Measurements from ENCODE around the gene SMARCAD1.

SMARCAD1 gene

GRCh38 chr4:94237271-94237670, 29.6 kb downstream of the SMARCAD1 start:
- H3K23ac ChIP-seq (ENCODE audit: low read length), result no peak overlapping the region
- H3K4ac ChIP-seq (ENCODE audit: low read depth, low read length), result no peak overlapping the region
- no peak overlapping the region for H2AFZ ChIP-seq (ENCODE audit: insufficient read depth, low read length, poor library complexity)
- no peak overlapping the region for H2BK5ac ChIP-seq (ENCODE audit: low read depth, low read length, poor library complexity)
- H3K9ac ChIP-seq (ENCODE audit: low read length), result no peak overlapping the region
- no peaks in the 10 kb centered on the region for H3K79me1 ChIP-seq (ENCODE audit: low read length)
- H4K8ac ChIP-seq (ENCODE audit: low read depth, low read length), result no peak overlapping the region
- no peak overlapping the region for H3K4me2 ChIP-seq (ENCODE audit: low read length)
- H3K36me3 ChIP-seq (ENCODE audit: control insufficient read depth in 1 of 2, insufficient read depth in 2 of 2, low read length in 2 of 2), result peaks cover 4 to 9% of the 10 kb centered on the region in 2 experiments
- H3K14ac ChIP-seq (ENCODE audit: low read length), result no peak overlapping the region
- H4K91ac ChIP-seq (ENCODE audit: low read depth, low read length), result no peak overlapping the region
- H3K4me1 ChIP-seq (ENCODE audit: control insufficient read depth in 1 of 2, insufficient read depth in 2 of 2, low read length in 2 of 2), result no peaks in the 10 kb centered on the region
- no peaks in the 10 kb centered on the region for H3K79me2 ChIP-seq (ENCODE audit: control insufficient read depth, insufficient read depth, low read length, poor library complexity)
- H3K27ac ChIP-seq (ENCODE audit: low read depth, low read length), result no peak overlapping the region
- no peak overlapping the region for H4K12ac ChIP-seq (ENCODE audit: low read depth, low read length)
- H3K9me3 ChIP-seq (ENCODE audit: insufficient read depth, low read depth, low read length), result no peaks in the 10 kb centered on the region
- H3K27me3 ChIP-seq (ENCODE audit: insufficient read depth, low read length), result no peaks in the 10 kb centered on the region
- H2AK5ac ChIP-seq (ENCODE audit: low read length), result no peak overlapping the region
- no CpG with 5 or more reads among the region's 4 CpGs for WGBS (ENCODE audit: extremely low coverage, insufficient coverage, insufficient read length)
- H2BK12ac ChIP-seq (ENCODE audit: low read length), result no peak overlapping the region
- H2BK120ac ChIP-seq (ENCODE audit: insufficient read depth, low read length, poor library complexity), result no peak overlapping the region
- no peak overlapping the region for H3K18ac ChIP-seq (ENCODE audit: low read length)
- H3K4me3 ChIP-seq (ENCODE audit: low read depth, low read length), result no peak overlapping the region
- no peak for DNase-seq

DNA sequence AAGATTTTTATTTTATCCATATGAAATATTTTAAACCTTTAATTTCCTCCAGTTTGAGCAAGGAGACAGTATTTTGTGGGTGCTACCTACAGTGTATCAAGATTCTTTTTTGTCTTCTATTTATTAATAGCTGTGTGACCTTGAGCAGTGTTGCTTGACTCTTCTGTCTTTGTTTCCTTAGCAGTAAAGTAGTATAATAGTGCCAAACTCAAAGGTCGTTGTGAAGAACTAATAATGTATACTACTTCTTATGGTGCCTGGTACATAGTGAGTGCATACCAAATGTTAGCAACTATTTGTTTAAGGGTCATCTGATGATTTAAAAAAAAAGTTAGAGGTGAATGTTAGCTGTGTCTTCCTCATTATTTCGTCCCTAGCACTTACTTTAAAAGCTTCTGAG, 30.5 kb downstream of the SMARCAD1 start:
- H3K23ac ChIP-seq (ENCODE audit: low read length), result no peak overlapping the region
- no peak overlapping the region for H3K4me2 ChIP-seq (ENCODE audit: low read length)
- H3K4me3 ChIP-seq (ENCODE audit: low read depth, low read length), result no peak overlapping the region
- no peak overlapping the region for H2BK12ac ChIP-seq (ENCODE audit: low read length)
- H4K91ac ChIP-seq (ENCODE audit: low read depth, low read length), result no peak overlapping the region
- H2BK5ac ChIP-seq (ENCODE audit: low read depth, low read length, poor library complexity), result no peak overlapping the region
- H3K27me3 ChIP-seq (ENCODE audit: insufficient read depth, low read length), result no peaks in the 10 kb centered on the region
- H3K4ac ChIP-seq (ENCODE audit: low read depth, low read length), result no peak overlapping the region
- no peak overlapping the region for H3K14ac ChIP-seq (ENCODE audit: low read length)
- no peaks in the 10 kb centered on the region for H3K9me3 ChIP-seq (ENCODE audit: insufficient read depth, low read depth, low read length)
- no peak overlapping the region for H4K8ac ChIP-seq (ENCODE audit: low read depth, low read length)
- H3K27ac ChIP-seq (ENCODE audit: low read depth, low read length), result no peak overlapping the region
- no peaks in the 10 kb centered on the region for H3K79me2 ChIP-seq (ENCODE audit: control insufficient read depth, insufficient read depth, low read length, poor library complexity)
- WGBS (ENCODE audit: extremely low coverage, insufficient coverage, insufficient read length), result no CpG with 5 or more reads among the region's 2 CpGs
- no peaks in the 10 kb centered on the region for H3K79me1 ChIP-seq (ENCODE audit: low read length)
- DNase-seq, result no peak
- H2AFZ ChIP-seq (ENCODE audit: insufficient read depth, low read length, poor library complexity), result no peak overlapping the region
- no peak overlapping the region for H3K18ac ChIP-seq (ENCODE audit: low read length)
- no peak overlapping the region for H2BK120ac ChIP-seq (ENCODE audit: insufficient read depth, low read length, poor library complexity)
- no peak overlapping the region for H4K12ac ChIP-seq (ENCODE audit: low read depth, low read length)
- no peaks in the 10 kb centered on the region for H3K4me1 ChIP-seq (ENCODE audit: control insufficient read depth in 1 of 2, insufficient read depth in 2 of 2, low read length in 2 of 2)
- no peak overlapping the region for H3K9ac ChIP-seq (ENCODE audit: low read length)
- H2AK5ac ChIP-seq (ENCODE audit: low read length), result no peak overlapping the region
- H3K36me3 ChIP-seq (ENCODE audit: control insufficient read depth in 1 of 2, insufficient read depth in 2 of 2, low read length in 2 of 2), result peaks cover 6 to 15% of the 10 kb centered on the region in 2 experiments

- no peak overlapping the region for H3K18ac ChIP-seq (ENCODE audit: low read length)
- no peak overlapping the region for H2AK5ac ChIP-seq (ENCODE audit: low read length)
- no peak overlapping the region for H3K27ac ChIP-seq (ENCODE audit: low read depth, low read length)
- H3K23ac ChIP-seq (ENCODE audit: low read length), result no peak overlapping the region
- H3K14ac ChIP-seq (ENCODE audit: low read length), result no peak overlapping the region
- no peak overlapping the region for H2BK5ac ChIP-seq (ENCODE audit: low read depth, low read length, poor library complexity)
- H2BK12ac ChIP-seq (ENCODE audit: low read length), result no peak overlapping the region
- peaks cover 6 to 15% of the 10 kb centered on the region in 2 experiments for H3K36me3 ChIP-seq (ENCODE audit: control insufficient read depth in 1 of 2, insufficient read depth in 2 of 2, low read length in 2 of 2)
- H3K4me2 ChIP-seq (ENCODE audit: low read length), result no peak overlapping the region
- no peak for DNase-seq
- no peak overlapping the region for H3K9ac ChIP-seq (ENCODE audit: low read length)
- no peak overlapping the region for H4K8ac ChIP-seq (ENCODE audit: low read depth, low read length)
- H4K91ac ChIP-seq (ENCODE audit: low read depth, low read length), result no peak overlapping the region
- no peak overlapping the region for H3K4ac ChIP-seq (ENCODE audit: low read depth, low read length)
- H2BK120ac ChIP-seq (ENCODE audit: insufficient read depth, low read length, poor library complexity), result no peak overlapping the region
- H3K27me3 ChIP-seq (ENCODE audit: insufficient read depth, low read length), result no peaks in the 10 kb centered on the region
- no peaks in the 10 kb centered on the region for H3K9me3 ChIP-seq (ENCODE audit: insufficient read depth, low read depth, low read length)
- no peak overlapping the region for H2AFZ ChIP-seq (ENCODE audit: insufficient read depth, low read length, poor library complexity)
- H3K4me3 ChIP-seq (ENCODE audit: low read depth, low read length), result no peak overlapping the region
- no peaks in the 10 kb centered on the region for H3K79me1 ChIP-seq (ENCODE audit: low read length)
- H4K12ac ChIP-seq (ENCODE audit: low read depth, low read length), result no peak overlapping the region
- no peaks in the 10 kb centered on the region for H3K79me2 ChIP-seq (ENCODE audit: control insufficient read depth, insufficient read depth, low read length, poor library complexity)
- H3K4me1 ChIP-seq (ENCODE audit: control insufficient read depth in 1 of 2, insufficient read depth in 2 of 2, low read length in 2 of 2), result no peaks in the 10 kb centered on the region
Measured at GRCh38 chr4:94240384-94240783, 32.7 kb downstream of the SMARCAD1 start.

GRCh38 chr4:94244087-94244828, 36.6 kb downstream of the SMARCAD1 start:
- Histone ChIP-seq H3K14ac (ENCODE audit: low read length) (no peak overlapping the region), H3K27ac (ENCODE audit: low read depth, low read length) (no peak overlapping the region), H3K9me3 (ENCODE audit: insufficient read depth, low read depth, low read length) (no peaks in the 10 kb centered on the region), H3K4ac (ENCODE audit: low read depth, low read length) (no peak overlapping the region), H2BK12ac (ENCODE audit: low read length) (no peak overlapping the region), H4K12ac (ENCODE audit: low read depth, low read length) (no peak overlapping the region), H3K18ac (ENCODE audit: low read length) (no peak overlapping the region), H3K27me3 (ENCODE audit: insufficient read depth, low read length) (no peaks in the 10 kb centered on the region), H3K9ac (ENCODE audit: low read length) (no peak overlapping the region), H3K4me1 (ENCODE audit: control insufficient read depth in 1 of 2, insufficient read depth in 2 of 2, low read length in 2 of 2) (no peaks in the 10 kb centered on the region), H4K91ac (ENCODE audit: low read depth, low read length) (no peak overlapping the region), H3K79me2 (ENCODE audit: control insufficient read depth, insufficient read depth, low read length, poor library complexity) (no peaks in the 10 kb centered on the region), H2BK120ac (ENCODE audit: insufficient read depth, low read length, poor library complexity) (no peak overlapping the region), H3K23ac (ENCODE audit: low read length) (no peak overlapping the region), H2BK5ac (ENCODE audit: low read depth, low read length, poor library complexity) (no peak overlapping the region), H2AK5ac (ENCODE audit: low read length) (no peak overlapping the region), H3K79me1 (ENCODE audit: low read length) (no peaks in the 10 kb centered on the region), H3K4me2 (ENCODE audit: low read length) (no peak overlapping the region), H3K4me3 (ENCODE audit: low read depth, low read length) (no peak overlapping the region), H3K36me3 (ENCODE audit: control insufficient read depth in 1 of 2, insufficient read depth in 2 of 2, low read length in 2 of 2) (peaks cover 13 to 20% of the 10 kb centered on the region in 2 experiments), H4K8ac (ENCODE audit: low read depth, low read length) (no peak overlapping the region), H2AFZ (ENCODE audit: insufficient read depth, low read length, poor library complexity) (no peak overlapping the region)
- DNase-seq, result no peak
- WGBS (ENCODE audit: extremely low coverage, insufficient coverage, insufficient read length), result no CpG with 5 or more reads among the region's 3 CpGs

Measured in trophoblast cell (in vitro differentiated cells and primary cell).